ENCODE measurements around the gene CCDC93.

- TF ChIP-seq EZH2phosphoT487 (IDR thresholded peaks at IDR 0.05; ENCODE audit: insufficient read depth, low read depth) (no peak), EZH2 (IDR thresholded peaks at IDR 0.05; ENCODE audit: insufficient read depth, poor library complexity, severe bottlenecking) (no peak)
These were observed 30.3 kb upstream of the CCDC93 start for GRCh38 chr2:118044103-118044716.
